DND-41 (cell line): ENCODE results near the gene DCAF10.

Source experiments
- CTCF ChIP-seq: IDR thresholded peaks from 2 replicates; pipeline ENCODE4 v1.5.1; 2012; ENCODE audit warnings: borderline replicate concordance, low read length, moderate library complexity, mild to moderate bottlenecking; ENCODE audit not compliant: poor library complexity, severe bottlenecking; ENCODE audit errors: extremely low read depth
- EZH2 ChIP-seq: IDR thresholded peaks from 3 replicates; pipeline ENCODE4 v1.6.1; 2012; ENCODE audit warnings: borderline replicate concordance, low read depth, mild to moderate bottlenecking, moderate library complexity, low read length, inconsistent platforms; ENCODE audit not compliant: severe bottlenecking

GRCh38 chr9:37811906-37812476 lies 11.4 kb downstream of the DCAF10 start:
- no peak for TF ChIP-seq CTCF
- no peak for TF ChIP-seq EZH2
